Neural progenitor cell (in vitro differentiated cells): ENCODE measurements around the gene RNF123. TPM values are rescaled to one million over a fixed set of nuclear protein-coding genes. Genes with fewer than 3 reads are reported as not detected.

Experiments used
- DNase-seq: peaks from one replicate; pipeline ENCODE4 v3.0.0-alpha.2; 2016; ENCODE audit warnings: low spot score
- H2AFZ ChIP-seq: fragments of 200-600 bp; sonication (generic); replicated peaks from 2 replicates; pipeline ENCODE4 v1.6.1; 2016; ENCODE audit warnings: antibody characterized with exemption
- H3F3A ChIP-seq: fragments of 200-600 bp; sonication (generic); 2 replicates; pipeline ENCODE4 v1.6.1; 2016; ENCODE audit warnings: antibody characterized with exemption, low read depth
- H3K27ac ChIP-seq: fragments of 200-600 bp; sonication (generic); 2 replicates; pipeline ENCODE4 v1.5.1; 2016; ENCODE audit warnings: mild to moderate bottlenecking
- H3K27me3 ChIP-seq: fragments of 200-600 bp; sonication (generic); 2 replicates; pipeline ENCODE4 v1.6.1; 2016; ENCODE audit warnings: mild to moderate bottlenecking, moderate library complexity
- H3K36me3 ChIP-seq: fragments of 200-600 bp; sonication (generic); 2 replicates; pipeline ENCODE4 v1.5.1; 2016
- H3K4me1 ChIP-seq: fragments of 200-600 bp; sonication (generic); 2 replicates; pipeline ENCODE4 v1.6.1; 2016; ENCODE audit warnings: mixed run types
- H3K4me2 ChIP-seq: fragments of 200-600 bp; sonication (generic); 2 replicates; pipeline ENCODE4 v1.6.1; 2016
- H3K4me3 ChIP-seq: fragments of 200-600 bp; sonication (generic); 2 replicates; pipeline ENCODE4 v1.5.1; 2016
- H3K79me2 ChIP-seq: fragments of 200-600 bp; sonication (generic); 2 replicates; pipeline ENCODE4 v1.6.1; 2016; ENCODE audit warnings: low read depth
- H3K9ac ChIP-seq: fragments of 200-600 bp; sonication (generic); 2 replicates; pipeline ENCODE4 v1.6.1; 2016
- H3K9me3 ChIP-seq: fragments of 200-600 bp; sonication (generic); 2 replicates; pipeline ENCODE4 v1.5.1; 2016; ENCODE audit warnings: low read depth
- H4K20me1 ChIP-seq: fragments of 200-600 bp; sonication (generic); 2 replicates; pipeline ENCODE4 v1.6.1; 2016; ENCODE audit warnings: low read depth
- H3K27ac Mint-ChIP-seq: 3 replicates; pipeline ENCODE4 v1.8.0; 2021; ENCODE audit warnings: mixed read lengths
- H3K27me3 Mint-ChIP-seq: 2 replicates; pipeline ENCODE4 v1.8.0; 2022; ENCODE audit warnings: low read depth, mild to moderate bottlenecking, inconsistent platforms, moderate library complexity, mixed read lengths; ENCODE audit not compliant: insufficient read depth
- H3K36me3 Mint-ChIP-seq: 3 replicates; pipeline ENCODE4 v1.8.0; 2021; ENCODE audit warnings: mixed read lengths
- H3K4me1 Mint-ChIP-seq: 3 replicates; pipeline ENCODE4 v1.8.0; 2021; ENCODE audit warnings: mixed read lengths
- H3K4me3 Mint-ChIP-seq: 3 replicates; pipeline ENCODE4 v1.8.0; 2021; ENCODE audit warnings: mild to moderate bottlenecking, moderate library complexity, mixed read lengths
- H3K9me3 Mint-ChIP-seq: 3 replicates; pipeline ENCODE4 v1.8.0; 2020; ENCODE audit warnings: mixed read lengths
- EZH2 ChIP-seq: fragments of 200-600 bp; sonication (generic); IDR thresholded peaks from 2 replicates; pipeline ENCODE4 v1.6.1; 2017; ENCODE audit warnings: antibody characterized with exemption, mild to moderate bottlenecking, moderate library complexity
- EZH2phosphoT487 ChIP-seq: fragments of 200-600 bp; sonication (generic); IDR thresholded peaks from 2 replicates; pipeline ENCODE4 v1.6.1; 2017; ENCODE audit warnings: antibody characterized with exemption
- total RNA-seq: library from RNA; depleted of rRNA; stranded (reverse); fragments of >200 nt; gene quantifications from 2 replicates; pipeline ENCODE4 v1.2.3, GENCODE V29; 2015; ENCODE audit warnings: low replicate concordance
- TF ChIP-seq, protein P1 (sequence below): fragments of 200-600 bp; sonication (generic); IDR thresholded peaks from 2 replicates; pipeline ENCODE4 v1.5.1; 2017; ENCODE audit warnings: antibody characterized with exemption, mild to moderate bottlenecking

RNF123 gene
- total RNA-seq, 1 donor from 2014 or later: 15.0 TPM

- no peak overlapping the region for H3K4me2 ChIP-seq
- no peaks in the 10 kb centered on the region for H3F3A ChIP-seq
- H3K27me3 Mint-ChIP-seq: no peaks in the 10 kb centered on the region
- H3K9me3 ChIP-seq: no peaks in the 10 kb centered on the region
- H3K36me3 Mint-ChIP-seq: peaks cover 11% of the 10 kb centered on the region
- DNase-seq: no peak
- peaks cover 4% of the 10 kb centered on the region for H3K4me1 ChIP-seq
- H3K4me1 Mint-ChIP-seq: peaks cover 9% of the 10 kb centered on the region
- H3K4me3 ChIP-seq: no peak overlapping the region
- H3K36me3 ChIP-seq: no peaks in the 10 kb centered on the region
- H3K9me3 Mint-ChIP-seq: no peaks in the 10 kb centered on the region
- peaks cover 71% of the 10 kb centered on the region for H4K20me1 ChIP-seq
- no peak overlapping the region for H2AFZ ChIP-seq
- H3K79me2 ChIP-seq: peaks cover 99% of the 10 kb centered on the region
- H3K4me3 Mint-ChIP-seq: no peak overlapping the region
- H3K27ac Mint-ChIP-seq: no peak overlapping the region
- H3K9ac ChIP-seq: no peak overlapping the region
- no peak overlapping the region for H3K27ac ChIP-seq
- TF ChIP-seq EZH2: no peak
- TF ChIP-seq EZH2phosphoT487: no peak
- TF ChIP-seq, protein P1, sequence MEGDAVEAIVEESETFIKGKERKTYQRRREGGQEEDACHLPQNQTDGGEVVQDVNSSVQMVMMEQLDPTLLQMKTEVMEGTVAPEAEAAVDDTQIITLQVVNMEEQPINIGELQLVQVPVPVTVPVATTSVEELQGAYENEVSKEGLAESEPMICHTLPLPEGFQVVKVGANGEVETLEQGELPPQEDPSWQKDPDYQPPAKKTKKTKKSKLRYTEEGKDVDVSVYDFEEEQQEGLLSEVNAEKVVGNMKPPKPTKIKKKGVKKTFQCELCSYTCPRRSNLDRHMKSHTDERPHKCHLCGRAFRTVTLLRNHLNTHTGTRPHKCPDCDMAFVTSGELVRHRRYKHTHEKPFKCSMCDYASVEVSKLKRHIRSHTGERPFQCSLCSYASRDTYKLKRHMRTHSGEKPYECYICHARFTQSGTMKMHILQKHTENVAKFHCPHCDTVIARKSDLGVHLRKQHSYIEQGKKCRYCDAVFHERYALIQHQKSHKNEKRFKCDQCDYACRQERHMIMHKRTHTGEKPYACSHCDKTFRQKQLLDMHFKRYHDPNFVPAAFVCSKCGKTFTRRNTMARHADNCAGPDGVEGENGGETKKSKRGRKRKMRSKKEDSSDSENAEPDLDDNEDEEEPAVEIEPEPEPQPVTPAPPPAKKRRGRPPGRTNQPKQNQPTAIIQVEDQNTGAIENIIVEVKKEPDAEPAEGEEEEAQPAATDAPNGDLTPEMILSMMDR: no peak
- H3K27me3 ChIP-seq: no peaks in the 10 kb centered on the region
These were observed 67.8 kb downstream of the RNF123 start for GRCh38 chr3:49757197-49757596.

DNA sequence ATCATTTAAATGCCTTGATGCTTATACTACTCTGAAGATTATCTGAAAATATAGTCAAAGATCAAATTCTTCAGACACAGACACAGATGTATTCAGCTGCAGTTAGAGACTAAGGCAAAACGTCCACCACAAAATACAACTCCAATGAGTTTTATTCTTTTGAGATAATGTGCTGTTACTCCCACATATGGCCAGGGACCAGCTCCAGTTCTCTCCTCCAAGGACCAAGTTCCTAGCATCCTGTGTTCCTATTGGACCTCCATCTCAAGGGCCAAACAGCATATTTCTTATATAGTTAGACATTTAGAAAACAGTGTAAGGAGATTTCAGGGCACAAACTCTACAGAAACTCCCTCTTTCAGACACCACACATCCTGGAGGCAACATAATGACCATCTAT, 69.9 kb downstream of the RNF123 start:
- Histone ChIP-seq H3K27me3 (no peaks in the 10 kb centered on the region), H3K27ac (no peak overlapping the region), H3K9me3 (no peaks in the 10 kb centered on the region), H4K20me1 (peaks cover 69% of the 10 kb centered on the region), H3K9ac (no peak overlapping the region), H3K4me2 (no peak overlapping the region), H3K4me3 (no peak overlapping the region), H3K36me3 (no peaks in the 10 kb centered on the region), H2AFZ (no peak overlapping the region), H3K79me2 (peaks cover 99% of the 10 kb centered on the region), H3F3A (no peaks in the 10 kb centered on the region), H3K4me1 (peaks cover 4% of the 10 kb centered on the region)
- no peak overlapping the region for H3K4me3 Mint-ChIP-seq
- H3K27me3 Mint-ChIP-seq: no peaks in the 10 kb centered on the region
- no peak overlapping the region for H3K27ac Mint-ChIP-seq
- peaks cover 9% of the 10 kb centered on the region for H3K4me1 Mint-ChIP-seq
- peaks cover 7% of the 10 kb centered on the region for H3K36me3 Mint-ChIP-seq
- no peak for DNase-seq
- no peaks in the 10 kb centered on the region for H3K9me3 Mint-ChIP-seq
- TF ChIP-seq EZH2phosphoT487: no peak
- no peak for TF ChIP-seq EZH2
- TF ChIP-seq, protein P1: no peak

- Histone ChIP-seq H3K9me3 (no peaks in the 10 kb centered on the region), H2AFZ (no peak overlapping the region), H3K4me3 (no peak overlapping the region), H3K27me3 (no peaks in the 10 kb centered on the region), H3K9ac (no peak overlapping the region), H3K4me1 (no peaks in the 10 kb centered on the region), H3K36me3 (no peaks in the 10 kb centered on the region), H4K20me1 (peaks cover 51% of the 10 kb centered on the region), H3K79me2 (peaks cover 98% of the 10 kb centered on the region), H3K27ac (no peak overlapping the region), H3K4me2 (no peak overlapping the region), H3F3A (no peaks in the 10 kb centered on the region)
- peaks cover 3% of the 10 kb centered on the region for H3K4me1 Mint-ChIP-seq
- no peak overlapping the region for H3K27ac Mint-ChIP-seq
- H3K36me3 Mint-ChIP-seq: peaks cover 12% of the 10 kb centered on the region
- H3K9me3 Mint-ChIP-seq: no peaks in the 10 kb centered on the region
- DNase-seq: no peak
- no peak for TF ChIP-seq EZH2phosphoT487
- no peak for TF ChIP-seq EZH2
- TF ChIP-seq, protein P1: no peak
- H3K27me3 Mint-ChIP-seq: no peaks in the 10 kb centered on the region
- no peak overlapping the region for H3K4me3 Mint-ChIP-seq
These were observed 72.3 kb downstream of the RNF123 start for GRCh38 chr3:49761661-49762060.

GRCh38 chr3:49763981-49764380, 74.6 kb downstream of the RNF123 start:
- Histone ChIP-seq H3K79me2 (peaks cover 98% of the 10 kb centered on the region), H4K20me1 (peaks cover 28% of the 10 kb centered on the region)

More at GRCh38 chr3:49763981-49764380, 74.6 kb downstream of the RNF123 start:
- Mint-ChIP-seq H3K36me3 (peaks cover 12% of the 10 kb centered on the region), H3K27me3 (no peaks in the 10 kb centered on the region), H3K27ac (no peak overlapping the region), H3K4me1 (no peaks in the 10 kb centered on the region), H3K4me3 (no peak overlapping the region), H3K9me3 (no peaks in the 10 kb centered on the region)
- TF ChIP-seq EZH2: no peak
- DNase-seq: no peak
- H3K4me2 ChIP-seq: no peak overlapping the region
- H3K9me3 ChIP-seq: no peaks in the 10 kb centered on the region
- H3F3A ChIP-seq: no peaks in the 10 kb centered on the region
- no peak overlapping the region for H3K27ac ChIP-seq
- no peaks in the 10 kb centered on the region for H3K4me1 ChIP-seq
- no peak overlapping the region for H3K9ac ChIP-seq
- no peak overlapping the region for H2AFZ ChIP-seq
- no peaks in the 10 kb centered on the region for H3K36me3 ChIP-seq
- no peaks in the 10 kb centered on the region for H3K27me3 ChIP-seq
- H3K4me3 ChIP-seq: no peak overlapping the region
